HG03342 (cell line): ENCODE measurements around the gene CPT1B.

ENCODE experiments used
- ATAC-seq: cut with Tn5 transposase; IDR thresholded peaks from one replicate; pipeline ENCODE4 v1.9.1; 2021; ENCODE audit warnings: mild to moderate bottlenecking, moderate library complexity; ENCODE audit not compliant: unreplicated experiment

The CPT1B gene

DNA sequence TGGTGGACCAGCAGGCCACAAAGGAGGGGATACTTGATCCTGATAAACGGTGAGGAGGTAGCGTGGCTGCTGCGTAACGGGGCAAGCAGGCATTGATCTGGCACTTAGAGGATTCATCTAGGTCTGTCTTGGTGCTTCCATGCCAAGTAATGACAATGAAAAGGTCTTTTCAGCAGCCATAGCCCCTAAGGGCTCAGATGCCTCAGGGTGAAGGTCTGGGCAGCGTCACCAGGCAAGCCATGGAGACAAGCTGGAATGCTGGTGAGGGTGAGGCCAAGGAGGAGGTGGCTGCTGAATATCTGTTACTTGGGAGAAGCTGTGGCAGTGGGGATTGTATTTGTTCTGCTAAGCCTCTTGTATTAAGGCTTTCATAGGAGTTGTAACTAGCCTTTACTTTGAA, 9.2 kb upstream of the CPT1B start:
- no peak for ATAC-seq

DNA sequence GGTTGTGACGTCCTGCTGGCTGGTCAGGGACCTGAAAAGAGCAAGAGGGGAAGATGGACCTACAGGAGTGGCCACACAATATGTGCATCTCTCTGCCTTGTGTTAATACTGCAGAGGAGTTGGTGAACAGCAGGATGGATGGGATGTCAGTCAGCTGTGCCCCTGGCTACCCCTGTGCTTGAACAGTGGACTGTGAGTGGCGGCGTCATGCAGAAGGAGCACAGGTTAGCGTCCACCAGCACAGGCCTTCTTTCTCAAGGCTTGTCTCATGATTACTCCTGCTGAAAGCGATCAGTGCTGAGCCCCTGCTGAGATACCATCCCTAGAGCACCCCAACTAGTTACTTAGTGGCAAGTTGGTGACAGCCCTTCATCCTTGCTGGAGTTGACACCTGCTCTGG, 8.2 kb upstream of the CPT1B start:
- no peak for ATAC-seq

DNA sequence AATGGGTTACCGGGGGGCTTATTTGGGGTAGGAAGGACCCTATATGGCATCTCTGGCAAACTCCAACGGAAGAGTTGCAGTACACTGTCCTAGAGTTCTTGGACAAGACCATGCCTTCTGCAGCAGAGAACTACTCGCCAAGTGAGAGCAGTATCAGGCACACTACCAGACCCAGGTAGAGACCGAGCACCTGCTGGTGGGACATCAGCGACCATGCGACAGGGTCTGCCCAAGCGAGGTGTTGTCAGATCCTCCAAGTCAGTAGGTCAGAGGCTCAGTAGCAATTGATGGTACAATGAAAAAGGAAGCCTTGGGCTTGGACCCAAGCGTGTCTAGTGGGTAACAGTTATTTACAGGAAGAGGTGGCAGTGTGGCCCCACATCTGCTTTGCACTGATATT, 7.6 kb upstream of the CPT1B start:
- ATAC-seq, result no peak

DNA sequence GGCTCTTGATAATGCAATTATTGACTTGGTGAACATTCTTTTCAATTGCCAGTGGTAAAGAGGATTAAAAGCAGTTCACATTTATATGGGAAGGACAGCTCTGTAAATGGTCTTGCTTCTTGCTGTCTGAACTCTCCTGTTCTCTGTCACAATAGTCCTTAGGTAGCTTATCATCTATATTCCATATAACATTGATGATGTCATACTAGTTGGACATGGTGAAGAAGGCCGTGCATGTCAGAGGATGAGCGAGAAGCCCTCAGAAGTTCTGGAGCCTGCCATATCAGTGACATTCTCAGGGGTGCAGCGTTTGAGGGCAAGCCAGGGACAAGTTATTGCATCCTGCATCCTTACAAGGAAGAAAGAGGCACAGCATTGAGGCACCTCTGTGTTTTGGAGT, 7.0 kb upstream of the CPT1B start:
- ATAC-seq, result no peak

DNA sequence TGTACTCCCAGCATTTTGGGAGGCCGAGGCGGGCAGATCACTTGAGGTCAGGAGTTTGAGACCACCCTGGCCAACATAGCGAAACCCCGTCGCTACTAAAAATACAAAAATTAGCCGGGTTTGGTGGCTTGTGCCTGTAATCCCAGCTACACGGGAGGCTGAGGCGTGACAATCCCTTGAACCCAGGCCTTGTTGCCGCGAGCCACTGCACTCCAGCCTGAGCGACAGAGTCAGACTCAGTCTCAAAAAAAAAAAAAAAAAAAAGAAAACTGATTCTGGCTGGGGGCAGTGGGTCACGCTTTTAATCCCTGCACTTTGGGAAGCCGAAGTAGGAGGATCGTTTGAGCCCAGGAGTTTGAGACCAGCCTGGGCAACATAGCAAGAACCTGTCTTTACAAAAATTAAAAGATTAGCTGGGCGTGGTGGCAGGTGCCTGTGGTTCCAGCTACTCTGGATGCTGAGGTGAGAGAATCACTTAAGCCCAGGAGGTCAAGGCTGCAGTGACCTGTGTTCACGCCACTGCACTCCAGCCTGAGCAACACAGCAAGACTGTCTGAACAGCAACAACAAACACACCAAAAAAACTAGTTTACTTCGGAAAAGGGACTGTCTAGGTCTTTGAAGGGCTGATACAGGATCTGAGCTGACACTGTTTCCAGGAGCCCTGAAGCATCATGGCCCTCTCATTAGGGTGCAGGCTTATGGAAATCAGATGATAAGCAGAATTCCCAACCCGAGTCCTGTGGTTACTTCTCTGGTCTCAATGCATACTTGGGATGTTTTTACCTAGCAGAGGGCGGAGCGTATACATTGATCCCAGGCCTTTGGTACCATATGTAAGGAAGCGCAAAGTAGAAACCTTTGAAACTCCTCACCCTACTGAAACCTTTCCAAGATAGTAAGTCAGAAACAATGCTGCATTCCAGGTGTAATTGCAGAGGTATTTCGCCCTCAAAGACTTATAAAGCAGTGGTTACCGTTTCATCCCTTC, 6.2 kb upstream of the CPT1B start:
- no peak for ATAC-seq

DNA sequence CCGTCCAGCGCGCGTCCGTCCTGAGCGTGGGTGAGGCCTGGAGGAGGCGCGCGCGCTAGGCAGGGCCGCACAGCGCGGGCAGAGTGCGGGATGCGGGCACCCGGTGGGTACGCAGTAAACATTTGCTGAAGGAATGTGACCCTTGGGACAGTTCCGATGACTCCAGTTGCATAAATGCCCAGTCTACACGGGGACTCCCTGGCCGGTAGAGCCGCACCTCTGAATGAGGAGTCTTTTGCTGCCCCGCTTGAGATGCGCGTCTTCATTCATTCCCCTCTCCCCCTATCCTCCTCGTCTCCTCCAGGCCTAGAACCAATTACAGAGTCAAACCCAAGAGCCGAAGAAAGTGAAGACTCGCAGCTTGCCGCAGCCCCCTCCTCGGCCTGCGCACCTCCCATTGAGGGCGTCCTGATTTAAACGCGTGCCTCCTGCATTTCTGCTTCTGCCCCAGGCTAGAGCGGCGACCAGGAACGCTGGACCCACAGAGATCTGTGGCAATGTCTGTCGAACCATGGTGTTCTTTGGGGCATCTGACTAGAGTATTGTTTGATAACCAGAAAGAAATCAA, 5.2 kb upstream of the CPT1B start:
- peak; percentile 24 for ATAC-seq

DNA sequence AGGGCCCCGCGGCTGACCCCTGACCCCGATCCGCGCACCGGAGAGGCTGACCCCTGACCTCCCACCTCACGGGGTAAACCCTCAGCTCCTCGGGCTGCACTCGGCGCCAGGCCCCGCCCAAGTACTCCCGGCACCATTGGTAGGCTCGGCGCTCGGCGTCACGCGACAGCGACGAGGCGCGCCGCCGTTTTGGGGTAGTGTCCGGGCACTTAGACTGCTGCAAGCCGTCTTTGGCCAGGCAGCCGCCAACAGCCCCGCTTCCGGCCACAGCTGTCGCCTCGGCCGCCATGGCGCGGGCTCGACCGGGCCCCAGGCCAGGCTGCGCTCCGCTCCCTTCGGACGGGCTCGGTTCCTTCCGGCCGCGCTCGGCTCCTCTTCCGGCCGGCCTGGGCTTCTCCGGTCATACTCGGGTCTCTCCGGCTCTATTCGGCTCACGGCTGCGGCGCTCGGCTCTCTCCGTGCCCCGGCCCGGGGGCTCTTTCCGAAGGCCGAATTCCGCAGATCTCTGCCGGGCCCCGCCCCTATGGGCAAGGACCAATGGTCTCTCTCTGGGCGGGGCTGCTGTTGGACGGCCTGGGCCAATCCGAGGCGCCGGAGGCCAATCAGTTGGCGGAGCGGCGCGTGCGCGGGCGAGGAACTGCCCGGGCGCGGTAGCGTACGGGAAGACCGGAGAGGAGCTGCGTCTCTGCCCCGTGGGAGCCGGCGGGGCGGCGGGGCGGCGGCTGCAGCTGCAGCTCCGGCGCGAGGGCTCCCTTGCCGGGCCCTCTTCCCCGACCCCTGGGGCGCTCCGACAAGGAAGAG, 4.5 kb upstream of the CPT1B start, which contains the start of gene CHKB:
CHKB (minus strand) TSS at position 357 of the 801 bp plus-strand sequence; CDS start at position 289, 68 bp downstream.
- peak; percentile 88 for ATAC-seq

DNA sequence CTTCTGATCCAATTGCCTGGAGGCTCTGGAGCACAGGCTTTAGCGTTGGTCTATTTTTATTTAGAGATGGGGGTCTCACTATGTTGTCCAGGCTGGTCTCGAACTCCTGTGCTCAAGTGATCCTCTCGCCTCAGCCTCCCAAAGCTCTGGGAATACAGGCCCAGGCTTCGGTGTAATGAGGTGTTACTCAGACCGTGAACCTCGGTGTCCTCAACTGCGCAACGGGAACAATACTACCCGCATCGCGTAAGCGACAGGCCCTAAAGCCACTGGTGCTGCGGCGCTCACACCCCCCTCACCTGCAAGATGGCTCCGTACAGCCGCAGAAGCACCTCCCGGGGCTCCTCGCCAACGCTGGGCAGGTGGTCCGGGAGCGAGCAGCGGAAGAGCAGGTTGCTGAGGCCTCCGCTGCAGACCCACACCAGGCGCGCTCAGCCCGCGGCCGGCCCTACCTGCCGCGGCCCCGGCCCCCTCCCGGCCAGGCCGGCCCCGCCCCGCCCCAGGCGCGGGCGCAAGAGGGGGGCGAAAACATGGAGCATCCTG, 3.8 kb upstream of the CPT1B start:
- ATAC-seq, result no peak

DNA sequence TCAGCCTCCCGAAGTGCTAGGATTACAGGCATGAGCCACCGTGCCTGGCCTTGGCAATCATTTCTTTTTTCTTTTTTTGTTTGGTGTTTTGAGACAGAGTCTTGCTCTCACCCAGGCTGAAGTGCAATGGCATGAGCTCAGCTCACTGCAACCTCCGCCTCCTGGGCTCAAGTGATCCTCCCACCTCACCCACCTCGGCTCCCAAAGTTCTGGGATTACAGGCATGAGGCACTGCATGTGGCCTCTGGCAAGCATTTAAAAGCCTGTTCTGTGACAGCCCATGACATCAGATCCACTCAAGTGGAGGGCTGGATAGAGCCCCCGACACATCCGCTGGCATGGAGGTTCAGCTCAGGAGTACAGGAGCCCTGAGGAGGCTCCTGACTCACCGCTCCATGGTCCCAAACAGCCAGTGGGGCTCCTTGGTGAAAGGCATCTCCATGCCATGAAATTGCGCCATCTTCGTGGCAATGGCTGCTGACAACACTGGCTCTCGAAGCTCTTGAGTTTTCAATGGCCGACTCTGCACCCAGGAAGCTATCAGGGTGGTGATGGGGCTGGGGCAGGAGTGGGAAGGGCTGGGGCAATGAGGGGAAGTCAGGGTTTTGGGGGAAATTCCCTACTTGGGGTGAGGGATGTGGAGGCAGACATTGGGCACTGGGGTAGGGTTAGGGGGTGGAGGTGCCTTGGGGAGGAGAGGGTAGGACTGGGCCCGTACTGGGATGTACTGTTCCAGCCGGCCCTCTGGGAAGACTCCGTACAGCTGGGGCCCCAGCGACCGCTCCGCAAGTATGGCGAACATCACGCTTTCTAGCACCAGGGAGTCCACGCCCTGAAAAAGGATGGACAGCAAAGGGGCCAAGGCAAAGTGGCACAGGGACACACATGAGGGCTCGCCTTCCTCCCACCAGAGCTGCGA, 3.1 kb upstream of the CPT1B start:
- no peak for ATAC-seq

DNA sequence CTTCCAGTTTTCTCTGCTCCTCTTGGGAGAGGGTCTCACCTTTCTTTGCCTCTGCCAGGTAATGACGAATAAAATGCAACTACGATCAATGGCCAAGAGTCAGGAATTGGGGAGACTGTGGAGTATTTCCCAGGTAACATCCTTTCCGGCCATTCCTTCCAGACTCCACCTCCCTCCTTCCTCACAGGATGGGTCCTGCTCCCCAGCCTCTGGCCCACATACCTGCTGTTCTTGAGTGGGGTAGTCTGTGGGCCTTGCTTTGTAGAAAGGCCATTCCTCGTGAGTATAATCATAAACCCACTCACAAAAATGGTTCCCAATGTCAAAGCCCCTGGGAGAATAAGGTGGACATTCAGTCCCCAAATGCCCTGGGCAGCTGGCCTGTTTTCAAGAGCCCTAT, 1.5 kb upstream of the CPT1B start:
- no peak for ATAC-seq

DNA sequence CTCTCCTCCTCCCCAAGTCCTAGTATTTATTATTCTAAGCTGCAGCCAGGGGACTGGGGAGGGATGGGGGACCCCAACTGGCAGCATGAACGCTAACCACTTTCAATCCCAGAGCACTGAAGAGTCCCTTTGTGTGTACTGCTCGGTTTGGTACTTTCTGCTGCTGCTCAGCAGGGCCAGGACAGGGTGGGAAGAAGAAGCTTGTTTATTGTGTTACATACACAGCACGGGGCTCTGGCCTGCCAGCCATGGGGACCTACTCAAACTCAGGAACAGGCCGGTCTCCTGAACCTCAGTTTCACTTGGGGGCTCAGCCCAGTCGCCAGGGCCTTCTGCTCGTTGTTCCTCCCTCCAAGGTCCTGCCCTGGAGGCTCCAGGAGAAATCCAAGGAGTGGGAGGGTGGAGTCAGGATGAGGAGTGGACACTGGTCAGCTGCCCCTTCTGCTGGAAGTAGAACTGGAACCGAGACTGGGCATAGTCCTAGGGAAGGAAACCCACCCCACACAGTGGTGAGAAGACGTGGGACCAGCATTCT, 616 bp upstream of the CPT1B start:
- no peak for ATAC-seq

DNA sequence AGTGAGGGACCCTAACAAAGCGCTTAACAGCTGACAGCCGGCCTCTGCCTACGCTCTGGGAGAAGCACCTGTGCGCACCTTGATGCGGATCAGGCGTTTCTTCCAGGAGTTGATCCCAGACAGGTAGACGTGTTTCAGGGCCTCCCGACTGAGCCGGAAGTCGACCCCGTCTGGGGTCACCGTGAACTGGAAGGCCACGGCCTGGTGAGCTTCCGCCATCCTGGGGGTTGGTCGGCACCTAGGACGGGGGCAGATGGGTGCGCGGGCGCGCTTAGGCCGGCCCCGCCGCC, 585 bp downstream of the CPT1B start:
- ATAC-seq, result no peak

DNA sequence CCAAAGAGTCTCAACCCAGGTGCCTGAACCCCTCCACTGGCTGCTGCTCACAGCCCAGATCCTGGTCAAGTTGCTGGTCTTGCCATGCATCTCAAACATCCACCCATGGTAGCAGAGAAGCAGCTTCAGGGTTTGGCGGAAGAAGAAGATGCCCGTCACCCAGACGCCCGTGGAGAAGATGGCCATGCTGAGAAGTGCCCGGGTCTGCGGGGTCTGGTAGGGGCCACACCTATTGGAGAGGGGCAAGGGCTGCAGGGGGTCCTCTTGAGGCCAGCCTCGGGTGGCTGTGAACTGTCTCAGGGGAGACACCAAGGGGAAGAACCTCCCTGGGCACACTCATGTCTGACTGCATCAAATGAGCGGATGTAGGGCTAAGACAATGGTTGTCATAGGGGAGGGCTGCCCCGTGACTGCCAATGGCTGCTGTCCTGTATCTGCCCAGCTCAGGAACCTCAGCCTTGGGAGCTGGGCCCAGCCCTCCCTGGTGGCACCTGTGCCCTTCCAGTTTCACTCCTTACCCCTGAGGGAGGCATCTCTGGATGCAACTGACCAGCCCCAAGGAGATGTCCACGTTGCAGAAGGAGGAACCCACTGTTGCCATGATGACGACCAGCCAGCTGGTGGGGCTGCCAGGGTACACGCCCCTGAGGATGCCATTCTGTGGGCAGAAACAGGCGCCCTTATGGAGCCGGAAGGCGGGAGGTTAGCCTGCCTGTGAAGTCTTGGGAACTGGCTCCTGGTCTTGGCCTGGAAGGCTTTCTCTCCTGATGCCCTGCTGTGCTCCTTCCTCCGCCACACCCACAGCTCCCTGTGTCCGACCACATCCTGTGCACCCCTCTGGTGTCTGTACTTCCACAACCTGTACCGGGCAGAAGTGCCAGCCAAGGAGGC, 1.2 kb downstream of the CPT1B start:
- ATAC-seq, result no peak

DNA sequence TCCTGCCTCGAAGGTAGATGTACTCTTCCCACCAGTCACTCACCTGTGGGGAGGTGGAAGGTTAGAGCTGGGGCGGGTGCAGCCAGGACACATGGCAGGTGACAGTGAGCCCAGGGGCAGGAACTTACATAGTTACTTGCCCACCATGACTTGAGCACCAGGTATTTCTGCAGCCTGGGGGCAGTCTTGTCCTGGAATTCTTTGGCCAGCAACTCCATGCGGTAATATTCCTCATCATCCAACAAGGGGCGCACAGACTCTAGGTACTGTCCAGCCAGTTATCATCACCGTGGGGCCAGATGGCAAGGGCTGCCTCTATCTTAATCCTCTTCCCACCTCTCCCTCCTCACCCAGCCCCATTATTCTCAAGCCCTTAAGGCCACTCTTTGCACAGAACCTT, 2.2 kb downstream of the CPT1B start:
- ATAC-seq, result no peak

DNA sequence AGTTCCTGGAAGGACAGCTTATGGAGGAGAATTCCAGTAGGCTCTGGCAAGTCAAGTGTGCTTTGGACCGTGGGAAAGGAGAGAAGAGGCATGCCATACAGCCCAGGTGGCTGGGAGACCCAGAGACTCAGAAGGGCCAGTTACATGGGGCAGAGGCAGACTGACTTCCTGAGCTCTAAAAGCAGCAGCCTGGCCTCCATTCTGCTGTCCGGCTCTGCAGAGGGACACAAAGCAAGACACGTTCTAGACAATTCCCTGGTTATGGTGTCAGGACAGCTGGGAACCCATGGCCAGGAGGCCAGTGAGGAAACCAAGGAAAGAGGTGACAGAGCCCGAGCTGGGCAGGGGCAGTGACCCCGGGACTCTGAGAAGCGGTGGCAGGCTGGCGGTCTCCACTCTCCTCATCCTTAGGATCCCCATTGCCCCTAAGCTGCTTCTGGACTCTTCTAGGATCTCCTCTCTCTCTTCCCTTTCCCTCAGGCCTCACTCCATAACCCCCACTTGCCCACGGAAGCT, 2.7 kb downstream of the CPT1B start:
- ATAC-seq, result no peak

DNA sequence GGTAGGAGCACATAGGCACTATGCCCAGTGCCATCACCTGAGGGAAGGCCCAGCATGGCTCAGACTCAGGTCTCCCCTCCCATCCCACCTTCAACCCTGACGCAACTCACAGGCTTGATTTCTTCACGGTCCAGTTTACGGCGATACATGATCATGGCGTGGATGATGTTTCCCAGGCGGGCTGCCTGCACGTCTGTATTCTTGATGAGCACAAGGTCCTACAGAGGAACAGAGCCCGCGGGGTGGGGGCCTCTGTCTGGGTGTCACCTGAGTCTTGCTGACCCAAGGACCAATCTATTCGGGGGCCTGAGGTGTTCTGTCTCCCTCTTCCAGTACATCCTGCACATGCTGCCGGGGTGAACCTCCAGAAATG, 3.9 kb downstream of the CPT1B start:
- no peak for ATAC-seq

DNA sequence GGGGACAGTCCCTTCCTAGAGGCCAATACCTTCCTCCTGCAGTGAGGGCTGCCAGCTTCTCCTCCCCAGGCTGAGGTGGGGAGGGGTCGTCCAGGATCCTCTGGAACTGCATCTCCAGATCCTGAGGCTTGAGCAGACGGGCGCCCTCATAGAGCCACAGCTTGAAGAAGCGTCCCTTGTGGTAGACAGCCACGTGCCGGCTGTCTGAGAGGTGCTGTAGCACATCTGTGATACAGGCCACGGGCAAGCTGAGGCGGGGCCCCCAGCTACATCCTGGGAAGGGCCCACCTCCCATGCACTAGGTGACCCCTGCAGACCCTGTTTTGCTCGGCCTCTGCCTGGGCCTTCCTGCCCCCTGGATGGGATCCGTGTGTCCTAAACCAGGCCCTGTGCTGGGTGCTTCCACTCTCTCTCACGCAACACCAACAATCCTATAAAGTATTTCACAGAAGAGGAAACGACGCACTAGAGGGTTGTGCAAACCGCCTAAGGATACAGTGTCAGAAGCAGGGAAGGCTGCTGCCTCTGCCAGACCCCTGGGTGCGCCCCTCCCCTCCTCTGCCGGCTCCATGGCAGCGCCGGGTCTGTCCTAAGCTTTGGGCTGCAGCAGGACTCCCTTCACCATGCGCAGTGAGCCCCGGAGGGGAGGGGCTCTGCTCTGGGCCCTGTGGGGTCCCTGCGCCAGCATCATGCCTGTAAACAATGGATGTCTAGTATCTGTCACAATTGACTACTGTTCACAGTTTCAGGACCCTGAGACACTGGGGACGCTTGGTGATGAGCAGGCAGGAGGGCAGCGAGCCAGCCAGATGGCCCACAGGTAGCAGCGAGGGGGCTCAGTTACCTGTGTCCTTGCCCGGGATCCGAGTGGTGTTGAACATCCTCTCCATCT, 4.5 kb downstream of the CPT1B start:
- no peak for ATAC-seq

DNA sequence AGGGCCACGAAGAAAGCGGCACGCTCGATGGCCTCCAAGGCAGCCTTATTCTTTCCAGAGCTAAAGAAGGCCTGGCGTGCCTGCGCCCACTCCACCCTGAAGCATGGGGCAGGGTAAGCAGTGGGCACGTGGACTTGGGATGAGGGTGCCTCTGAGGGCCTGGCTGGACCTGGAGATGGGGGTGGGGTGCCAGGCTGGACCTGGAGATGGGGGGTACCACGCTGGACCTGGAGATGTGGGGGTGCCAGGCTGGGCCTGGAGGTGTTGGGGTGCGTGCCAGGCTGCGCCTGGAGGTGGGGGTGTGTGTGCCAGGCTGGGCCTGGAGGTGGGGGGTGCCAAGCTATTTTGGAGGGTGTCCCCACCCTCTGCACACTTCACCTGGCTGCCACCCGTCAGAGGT, 5.3 kb downstream of the CPT1B start:
- no peak for ATAC-seq
